ENCODE results near the gene SYNDIG1.

The SYNDIG1 gene

DNA sequence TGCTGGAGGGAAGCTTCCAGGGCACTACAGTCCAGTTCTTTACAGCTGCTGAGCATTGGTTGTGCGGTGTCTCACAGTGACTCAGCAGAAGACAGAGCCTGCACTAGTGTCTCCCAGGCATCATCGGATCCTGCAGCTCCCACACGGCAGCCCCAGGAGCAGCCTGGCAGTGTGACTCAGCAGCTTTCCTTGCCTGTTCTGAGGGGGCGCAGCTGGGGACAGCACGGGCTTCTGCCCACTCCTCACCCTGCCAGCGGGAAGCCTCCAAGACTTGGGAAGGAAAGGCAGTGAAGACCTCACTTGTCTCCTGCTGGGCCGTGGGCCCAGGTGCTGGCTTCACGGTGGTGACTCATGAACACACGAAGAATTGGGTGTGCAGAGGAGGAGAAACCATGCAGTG, 165.4 kb downstream of the SYNDIG1 start:
- no peak for DNase-seq (ENCODE audit: low read depth)

DNA sequence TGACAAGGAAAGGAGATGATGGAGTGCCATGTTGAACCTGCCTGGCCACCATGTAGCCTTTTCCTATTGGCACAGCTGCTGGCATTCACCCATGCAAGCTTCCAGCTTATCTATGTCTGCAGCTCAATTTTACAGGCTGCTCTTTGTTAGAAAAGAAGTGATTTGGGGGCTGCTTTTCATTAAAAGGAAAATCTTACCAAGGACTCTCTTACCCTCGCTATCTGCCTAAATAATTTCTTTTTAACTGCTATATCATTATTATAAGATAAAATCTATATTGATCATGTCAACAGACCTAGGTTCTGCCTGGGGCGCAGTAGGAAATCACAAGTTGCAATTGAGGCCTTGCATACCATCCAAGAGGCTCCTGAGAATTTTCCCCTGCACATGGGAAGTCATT, 167.2 kb downstream of the SYNDIG1 start:
- DNase-seq (ENCODE audit: low read depth), result no peak

DNA sequence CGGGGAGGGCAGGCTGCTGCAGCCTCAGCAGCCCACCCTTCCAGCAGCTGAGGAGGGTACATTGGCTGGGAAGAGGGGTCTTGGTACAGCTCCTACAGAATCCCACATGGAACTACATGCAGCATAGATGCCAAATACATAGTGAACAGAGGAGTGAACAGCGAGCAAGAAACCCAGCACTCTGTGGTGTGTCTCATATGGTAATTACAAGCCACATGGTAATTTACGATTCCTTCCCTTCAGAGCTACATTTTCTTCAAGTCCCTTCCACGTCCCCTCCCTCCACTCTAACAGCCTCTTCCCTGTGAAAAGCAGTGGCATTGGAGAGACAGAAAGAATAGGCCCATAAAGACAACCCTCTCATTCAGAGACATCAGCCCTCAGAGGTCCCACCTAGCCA, 167.7 kb downstream of the SYNDIG1 start:
- DNase-seq (ENCODE audit: low read depth), result no peak

GRCh38 chr20:24637941-24638340, 168.5 kb downstream of the SYNDIG1 start:
- DNase-seq (ENCODE audit: low read depth), result no peak

DNA sequence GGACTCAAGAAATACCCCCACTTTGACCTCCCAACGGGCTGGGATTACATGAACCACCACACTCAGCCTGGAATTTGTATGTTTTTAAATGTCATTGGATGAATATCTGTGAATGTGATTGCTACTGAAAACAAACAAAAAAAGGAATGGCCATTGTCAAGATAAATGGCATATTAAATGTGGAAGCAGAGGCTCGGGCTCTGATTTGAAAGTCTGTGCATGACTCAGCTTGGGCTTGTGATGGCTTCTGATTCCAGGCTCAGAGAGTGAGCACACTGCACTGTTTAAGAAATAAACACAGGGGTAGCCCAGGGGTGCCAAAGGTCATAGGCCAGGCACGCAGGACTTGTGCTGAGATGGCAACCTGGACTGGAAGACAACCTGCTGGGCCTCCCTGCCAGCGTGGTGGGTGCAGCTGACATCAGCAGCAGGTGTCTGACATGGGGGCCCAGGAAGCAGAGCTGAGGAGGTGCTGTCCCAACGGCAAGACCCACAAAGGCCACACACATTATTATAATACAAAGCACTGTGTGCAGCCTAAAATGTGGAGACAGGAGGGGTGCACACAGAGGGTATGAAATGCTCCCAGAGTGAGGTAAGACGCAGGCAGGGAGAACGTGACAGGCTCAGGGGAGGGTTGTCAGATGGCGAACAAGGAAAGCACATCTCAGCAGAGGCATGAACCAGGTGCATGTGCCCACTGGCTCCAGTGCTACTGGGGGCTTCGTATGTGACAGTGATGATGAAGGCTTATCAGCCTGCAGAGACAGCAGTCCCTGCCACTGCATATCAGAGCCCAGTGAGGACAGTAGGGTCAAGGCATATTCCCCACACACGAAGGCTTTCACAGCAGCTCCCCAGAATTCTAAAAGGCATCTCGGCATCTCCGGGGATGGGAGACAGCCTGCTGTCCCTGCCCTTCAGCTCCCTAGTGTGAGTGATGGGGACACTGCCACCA, 169.4 kb downstream of the SYNDIG1 start:
- DNase-seq (ENCODE audit: low read depth), result no peak

DNA sequence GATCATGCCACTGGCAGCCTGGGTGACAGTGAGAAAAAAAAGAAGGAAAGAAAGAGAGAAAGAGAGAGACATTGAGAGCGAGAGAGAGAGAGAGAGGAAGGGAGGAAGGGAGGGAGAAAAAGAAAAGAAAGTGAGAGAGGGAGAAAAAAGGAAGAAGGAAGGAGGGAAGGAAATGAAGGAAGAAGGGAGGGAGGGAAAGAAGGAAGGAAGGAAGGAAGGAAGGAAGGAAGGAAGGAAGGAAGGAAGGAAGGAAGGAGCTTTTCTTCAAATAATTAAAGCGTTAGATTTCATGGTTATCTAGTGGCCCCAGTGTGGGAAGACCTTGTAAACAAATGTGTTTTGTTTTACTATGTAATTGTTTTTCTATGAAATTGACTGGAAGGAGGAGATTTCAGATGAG, 170.8 kb downstream of the SYNDIG1 start:
- no peak for DNase-seq (ENCODE audit: low read depth)

DNA sequence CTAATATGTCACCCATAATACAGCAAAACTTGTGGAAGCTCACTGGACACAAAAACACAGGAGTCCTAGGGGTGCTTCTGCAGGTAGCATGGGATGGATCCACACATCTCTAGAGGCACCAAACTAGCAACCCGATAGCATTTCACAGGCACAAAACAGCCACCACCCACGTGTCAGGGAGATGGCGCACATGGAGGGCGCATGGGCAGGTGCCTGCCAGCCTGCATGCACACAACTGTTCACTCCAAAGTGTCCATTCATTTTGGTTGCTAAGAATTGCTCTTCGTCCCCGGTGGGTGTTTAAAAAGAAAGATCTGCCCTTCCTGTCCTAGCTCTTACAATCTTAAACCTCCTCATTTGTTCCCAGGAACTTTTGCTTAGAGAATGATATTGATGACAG, 171.3 kb downstream of the SYNDIG1 start:
- no peak for DNase-seq (ENCODE audit: low read depth)

DNA sequence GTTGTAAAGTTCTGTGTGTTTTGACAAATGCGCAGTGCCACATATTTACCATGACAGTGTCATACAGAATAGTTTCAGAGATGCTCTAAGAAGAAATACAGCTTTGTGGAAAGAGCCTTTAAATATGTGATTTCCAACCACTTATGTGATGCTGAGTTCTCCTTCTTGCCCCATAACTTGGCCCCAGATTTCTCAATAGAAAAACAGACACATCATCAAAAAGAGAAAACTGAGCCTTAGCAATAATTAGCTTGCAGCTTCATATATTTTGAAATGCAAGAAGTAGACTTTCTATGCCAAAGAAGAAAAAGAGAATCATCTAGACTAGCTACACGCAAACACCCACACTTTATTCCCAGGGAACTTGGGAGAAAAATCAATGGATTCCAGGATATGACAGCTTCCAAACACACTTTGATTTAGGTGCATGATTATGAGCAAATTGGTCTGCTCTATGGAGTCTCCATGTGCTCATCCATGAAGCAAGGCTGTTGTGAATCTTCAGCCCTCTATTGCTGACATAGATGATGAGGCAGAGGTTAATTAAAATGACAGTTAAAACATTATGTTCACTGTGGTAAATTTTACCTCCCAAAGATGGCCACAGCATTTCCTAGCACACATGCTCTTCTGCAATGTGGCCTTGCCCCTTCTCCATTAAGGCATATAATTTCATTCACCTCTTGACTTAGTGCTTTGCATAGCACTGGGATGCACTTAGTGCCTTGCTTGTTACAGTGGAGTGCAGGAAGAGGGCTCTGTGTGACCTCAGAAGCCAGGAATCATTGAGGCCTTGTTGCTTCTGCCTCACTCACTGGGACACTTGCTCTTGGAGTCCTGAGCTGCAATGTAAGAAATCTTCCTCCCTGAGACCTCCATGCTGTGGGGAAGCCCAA, 174.6 kb downstream of the SYNDIG1 start:
- no peak for DNase-seq (ENCODE audit: low read depth)

GRCh38 chr20:24646321-24646720, 176.9 kb downstream of the SYNDIG1 start:
- DNase-seq (ENCODE audit: low read depth), result no peak

DNA sequence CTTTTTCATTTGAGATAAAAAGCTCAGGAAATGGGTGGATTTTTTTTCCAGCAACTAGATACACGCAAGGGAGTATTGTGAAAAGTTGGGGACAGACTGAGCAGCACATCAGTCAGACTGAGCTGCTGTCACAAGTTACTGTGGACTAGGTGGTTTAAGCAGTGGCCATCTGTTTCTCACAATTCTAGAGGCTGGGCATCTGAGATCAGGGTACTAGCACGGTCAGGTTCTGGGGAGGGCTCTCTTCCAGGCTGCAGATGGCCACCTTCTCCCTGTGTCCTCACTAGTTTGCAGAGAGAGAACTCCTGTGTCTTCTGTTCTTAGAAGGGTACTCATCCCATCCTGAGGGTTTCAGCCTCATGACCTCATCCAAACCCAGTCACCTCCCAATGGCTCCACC, 178.3 kb downstream of the SYNDIG1 start:
- DNase-seq (ENCODE audit: low read depth), result no peak

GRCh38 chr20:24648481-24648880, 179.1 kb downstream of the SYNDIG1 start:
- DNase-seq (ENCODE audit: low read depth), result no peak

DNA sequence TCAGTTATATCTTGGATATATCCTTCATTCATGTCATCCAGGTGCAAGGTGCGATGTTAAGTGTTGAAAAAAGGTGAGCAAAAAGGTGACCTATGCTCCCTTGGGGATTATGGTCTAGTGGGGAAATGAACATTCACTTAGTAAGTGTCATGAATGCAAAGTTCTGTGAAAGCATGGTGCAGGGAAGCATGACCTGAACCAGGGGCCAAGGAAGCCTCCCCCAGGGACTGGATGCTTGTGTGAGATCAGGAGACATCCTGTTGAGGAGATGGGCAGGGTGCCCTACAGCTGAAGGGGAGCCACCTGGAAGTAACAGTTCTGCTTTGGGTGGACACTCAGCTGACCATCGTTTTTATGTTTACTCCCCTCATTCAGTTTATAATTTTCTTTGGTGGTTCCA, 179.5 kb downstream of the SYNDIG1 start:
- no peak for DNase-seq (ENCODE audit: low read depth)

DNA sequence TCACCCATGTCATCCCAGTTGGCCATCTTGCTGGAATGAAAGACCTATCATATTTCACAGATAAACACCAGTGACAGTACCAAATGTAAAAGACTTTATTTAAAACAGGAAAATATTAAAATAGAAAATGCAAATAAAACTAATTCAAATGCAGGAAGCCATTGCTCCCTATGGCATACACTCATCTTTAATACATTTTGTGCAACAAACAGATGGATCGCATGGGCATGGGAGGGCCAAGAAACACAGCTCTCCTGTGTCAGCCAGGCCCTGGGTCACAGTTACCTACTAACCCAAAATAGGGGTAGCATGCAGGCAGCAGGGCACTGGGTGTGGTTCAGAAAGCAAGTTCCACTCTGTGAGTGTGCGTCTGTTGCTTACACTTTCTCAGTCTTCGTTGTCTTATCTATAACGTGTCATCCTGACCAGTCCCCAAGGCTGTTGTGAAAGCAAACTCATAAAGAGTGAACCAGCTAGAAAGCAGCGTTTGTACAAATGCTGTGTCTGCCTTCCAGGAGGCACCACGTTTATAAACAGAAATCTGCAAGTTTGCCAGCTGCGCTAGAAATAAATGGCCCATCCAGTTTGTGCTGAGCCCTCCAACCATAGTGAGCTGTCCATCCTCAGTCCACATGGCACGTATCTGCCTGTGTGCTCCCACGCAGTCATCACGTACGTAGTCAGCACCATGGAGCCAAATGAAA, 180.5 kb downstream of the SYNDIG1 start:
- DNase-seq (ENCODE audit: low read depth), result no peak

DNA sequence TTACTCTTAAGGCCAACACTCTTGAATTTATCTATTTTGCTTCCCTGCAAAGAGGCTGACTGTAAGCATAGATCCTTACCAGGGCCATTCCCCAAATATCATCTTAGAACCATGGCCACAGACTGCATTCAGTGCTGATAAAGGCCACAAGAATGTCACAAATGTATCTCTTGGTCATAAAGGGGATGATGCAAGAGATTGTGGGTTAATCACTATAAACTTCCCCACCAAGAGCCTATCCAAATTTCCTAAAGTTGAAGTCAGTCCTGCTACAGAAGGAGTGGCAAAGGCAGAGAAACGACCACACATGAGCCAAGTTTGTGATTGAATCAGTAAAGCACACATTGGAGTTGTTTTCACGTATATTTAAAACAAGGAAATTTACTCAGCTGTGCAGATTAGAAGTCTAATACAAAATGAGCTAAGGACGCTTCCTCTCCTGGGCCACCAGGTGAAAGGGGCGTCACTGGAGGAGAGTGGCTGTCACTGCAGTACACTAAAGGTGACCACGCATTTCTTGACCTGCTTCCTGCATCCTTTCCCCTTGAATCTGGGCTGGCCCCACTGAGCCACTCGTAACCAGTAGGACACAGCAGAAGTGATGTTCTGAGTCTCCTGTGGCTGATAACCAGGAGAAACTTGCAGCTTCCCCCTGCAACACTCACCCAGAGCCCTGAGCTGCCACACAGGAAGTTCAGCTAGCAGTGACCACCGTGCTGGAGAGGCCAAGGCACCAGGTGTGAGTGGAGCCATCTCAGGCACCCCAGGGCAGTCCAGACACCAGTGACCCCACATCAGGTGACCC, 181.9 kb downstream of the SYNDIG1 start:
- DNase-seq (ENCODE audit: low read depth), result no peak

DNA sequence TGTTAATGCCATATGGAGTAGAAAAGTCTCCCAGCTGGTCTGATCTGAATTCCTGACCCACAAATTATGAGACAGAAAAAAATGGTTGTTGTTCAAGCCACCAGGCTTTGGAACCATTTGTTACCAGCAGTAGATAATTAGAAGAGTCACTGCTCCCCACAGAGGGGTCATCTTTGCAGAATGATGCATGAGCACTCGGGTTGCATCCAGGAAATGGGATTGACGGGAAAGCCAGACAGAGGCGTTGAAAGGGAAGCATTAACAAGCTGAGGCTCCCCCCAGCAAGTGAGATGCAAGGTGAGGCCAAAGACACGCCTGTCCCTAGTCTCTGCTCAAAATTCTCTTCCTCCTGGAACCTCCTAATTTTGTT, 182.5 kb downstream of the SYNDIG1 start:
- no peak for DNase-seq (ENCODE audit: low read depth)

DNA sequence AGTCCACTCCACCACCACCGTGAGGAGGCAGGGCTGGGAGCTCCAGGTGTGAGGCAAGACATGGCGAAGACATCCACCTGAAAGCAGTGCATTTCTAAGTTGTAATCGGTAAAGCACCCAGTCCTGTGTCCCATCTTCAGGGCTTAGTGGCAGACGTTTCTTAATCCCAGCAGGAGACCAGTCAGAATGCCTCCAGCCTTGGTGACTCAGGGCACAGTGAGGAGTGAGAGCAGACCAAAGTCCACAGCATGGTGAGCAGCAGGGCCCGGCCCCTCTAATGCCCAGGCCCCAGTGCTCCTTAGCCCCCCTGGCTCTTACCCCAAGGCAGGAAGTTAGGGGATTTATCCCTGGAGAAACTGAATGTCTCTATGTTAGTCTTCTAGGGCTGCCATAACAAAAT, 183.9 kb downstream of the SYNDIG1 start:
- no peak for DNase-seq (ENCODE audit: low read depth)

DNA sequence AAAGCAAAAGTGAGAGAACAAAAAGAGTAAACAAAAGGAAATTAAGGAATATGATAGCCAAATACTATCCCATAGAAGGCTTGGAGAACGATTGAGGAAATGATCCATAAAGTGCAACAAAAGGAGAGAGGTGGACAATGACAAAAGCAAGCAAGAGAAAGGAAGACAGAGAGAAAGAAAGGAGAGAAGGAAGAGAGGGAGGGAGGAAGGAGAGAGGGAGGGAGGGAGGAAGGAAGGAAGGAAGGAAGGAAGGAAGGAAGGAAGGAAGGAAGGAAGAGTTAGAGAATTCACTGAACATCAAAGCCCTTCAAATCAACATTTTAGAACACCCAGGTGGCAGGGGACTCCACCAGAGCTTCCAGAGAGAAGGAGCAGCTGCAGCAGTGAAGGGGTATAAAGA, 185.0 kb downstream of the SYNDIG1 start:
- DNase-seq (ENCODE audit: low read depth), result no peak

DNA sequence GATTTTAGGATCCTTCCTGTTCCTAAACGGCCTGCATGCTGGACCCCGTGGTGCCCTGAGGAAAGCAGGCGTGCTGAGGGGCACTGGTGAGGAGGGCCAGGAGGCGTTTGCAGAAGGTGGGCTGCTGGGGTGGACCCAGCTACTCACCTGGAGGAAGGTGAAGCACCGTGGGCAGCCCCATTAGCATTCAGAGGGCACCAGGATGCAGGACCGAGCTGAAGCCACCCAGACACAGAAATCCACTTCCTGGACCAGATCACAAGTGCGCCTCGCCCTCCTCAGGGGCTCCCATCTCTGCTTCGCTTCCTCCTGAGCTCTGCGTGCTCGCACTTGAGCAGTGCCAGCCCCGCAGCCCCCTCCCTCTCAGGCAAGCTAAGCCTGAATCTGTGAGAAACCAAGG, 187.0 kb downstream of the SYNDIG1 start:
- no peak for DNase-seq (ENCODE audit: low read depth)

DNA sequence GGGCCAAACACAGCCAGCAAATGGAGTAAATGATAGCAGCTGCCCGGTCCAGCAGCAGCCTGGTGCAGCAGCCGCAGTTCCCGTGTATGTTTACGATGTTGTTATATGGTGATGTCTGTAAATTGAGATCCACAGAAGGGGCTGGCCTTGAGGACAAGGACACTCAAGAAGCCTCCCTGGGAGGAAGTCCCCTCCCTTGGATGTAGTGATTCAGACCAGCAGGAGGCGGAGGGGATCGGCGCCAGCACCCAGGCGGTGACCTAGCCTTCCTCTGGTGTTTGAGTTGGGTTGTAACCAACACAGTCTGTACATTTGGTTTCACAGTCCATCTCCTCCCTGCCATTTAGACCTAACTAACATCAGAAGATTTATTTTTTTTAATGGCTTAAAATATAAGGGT, 187.8 kb downstream of the SYNDIG1 start:
- DNase-seq (ENCODE audit: low read depth), result no peak

DNA sequence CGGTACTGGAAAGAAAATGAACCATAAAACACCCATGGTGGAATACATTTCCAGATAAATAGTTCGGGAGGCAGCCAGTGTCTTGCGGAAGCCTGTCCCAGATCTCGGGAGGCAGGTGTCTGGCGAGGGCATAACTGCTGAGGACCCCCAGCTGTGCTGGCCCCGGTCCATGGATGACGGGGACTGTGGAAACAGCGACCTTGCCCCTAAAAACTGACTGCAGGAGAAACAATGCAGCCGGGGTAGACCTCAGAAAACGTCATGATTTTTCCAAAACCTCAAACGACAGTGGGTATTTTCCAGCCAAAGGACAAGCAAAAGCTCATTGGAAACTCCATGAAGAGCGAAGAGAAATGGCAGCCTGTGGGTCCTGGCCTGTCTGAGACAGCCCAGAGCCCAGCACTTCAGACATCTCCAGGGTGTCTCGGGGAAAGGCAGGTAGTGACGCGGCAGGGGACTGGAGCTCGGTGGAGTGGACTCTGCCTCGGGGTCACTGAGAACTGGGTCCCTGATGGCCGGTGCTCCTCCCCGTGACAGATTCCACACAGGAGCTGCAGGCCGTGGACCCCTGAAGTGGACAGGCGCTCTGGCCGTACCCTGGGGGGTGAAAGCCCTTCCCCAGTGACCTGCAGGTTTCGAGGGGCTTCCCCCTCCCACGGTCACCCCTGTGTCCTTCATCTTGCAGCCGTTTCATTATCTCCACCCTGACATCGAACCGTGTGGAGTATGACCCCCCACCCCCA, 188.6 kb downstream of the SYNDIG1 start:
- no peak for DNase-seq (ENCODE audit: low read depth)

Measured in activated T-helper 1 cell treated with Interleukin-2 at 50 U/mL for 16 hours (primary cell).